ENCODE measurements around the gene LGR5. TPM values are rescaled to one million over a fixed set of nuclear protein-coding genes. Genes with fewer than 3 reads are reported as not detected.

LGR5 gene
- total RNA-seq, 4 donors from 2014 or later: under 0.01 to 34.5 (median 0.43) TPM

- DNase-seq: no peak
- intact Hi-C loops (cut with DNase I; ENCODE audit: low total_unique reads): no loop called here
- Histone ChIP-seq H3K27me3 (no peaks in the 10 kb centered on the region), H3K27ac (no peak overlapping the region), H3K4me1 (no peaks in the 10 kb centered on the region), H3K4me3 (no peak overlapping the region), H3K9me3 (no peaks in the 10 kb centered on the region), H3K36me3 (no peaks in the 10 kb centered on the region)
- TF ChIP-seq POLR2A (IDR thresholded peaks at IDR 0.05): no peak
- TF ChIP-seq CTCF (IDR thresholded peaks at IDR 0.05): no peak
These were observed 8.6 kb downstream of the LGR5 start for GRCh38 chr12:71448150-71448581.

- H3K4me1 ChIP-seq: no peaks in the 10 kb centered on the region
- H3K27ac ChIP-seq: no peak overlapping the region
- H3K9me3 ChIP-seq: no peaks in the 10 kb centered on the region
- H3K27me3 ChIP-seq: no peaks in the 10 kb centered on the region
- TF ChIP-seq CTCF (IDR thresholded peaks at IDR 0.05) (no peak), POLR2A (IDR thresholded peaks at IDR 0.05) (no peak)
- intact Hi-C loops (cut with DNase I; ENCODE audit: low total_unique reads): no loop called here
- H3K4me3 ChIP-seq: no peak overlapping the region
- DNase-seq: no peak
- H3K36me3 ChIP-seq: no peaks in the 10 kb centered on the region
These were observed 9.9 kb downstream of the LGR5 start for GRCh38 chr12:71449373-71450070.

DNA sequence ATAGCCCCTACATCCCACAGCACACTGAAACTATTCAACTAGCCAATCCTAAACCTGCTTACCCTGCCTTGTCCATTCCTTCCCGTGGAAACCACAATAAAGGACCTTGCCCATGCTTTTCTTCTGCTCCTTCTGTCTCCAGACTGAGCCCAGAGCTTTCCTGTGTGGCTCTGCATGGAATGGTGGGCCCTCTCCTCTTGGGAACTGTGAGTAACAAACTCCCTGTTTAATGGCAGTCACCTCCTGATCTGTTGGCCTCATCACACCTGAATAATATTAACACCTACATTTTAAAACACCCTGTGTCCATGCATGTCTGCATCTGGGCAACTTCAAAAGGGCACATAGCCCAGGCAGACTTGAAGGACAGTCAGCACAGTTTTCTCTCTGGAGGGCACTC, 12.4 kb downstream of the LGR5 start:
- Histone ChIP-seq H3K9me3 (no peaks in the 10 kb centered on the region), H3K36me3 (no peaks in the 10 kb centered on the region), H3K4me3 (no peak overlapping the region), H3K4me1 (no peaks in the 10 kb centered on the region), H3K27me3 (peaks cover 0 to 3% of the 10 kb centered on the region in 2 donors), H3K27ac (no peak overlapping the region)
- no peak for TF ChIP-seq CTCF (IDR thresholded peaks at IDR 0.05)
- no peak for TF ChIP-seq POLR2A (IDR thresholded peaks at IDR 0.05)
- no peak for DNase-seq
- intact Hi-C loops (cut with DNase I; ENCODE audit: low total_unique reads): no loop called here

DNA sequence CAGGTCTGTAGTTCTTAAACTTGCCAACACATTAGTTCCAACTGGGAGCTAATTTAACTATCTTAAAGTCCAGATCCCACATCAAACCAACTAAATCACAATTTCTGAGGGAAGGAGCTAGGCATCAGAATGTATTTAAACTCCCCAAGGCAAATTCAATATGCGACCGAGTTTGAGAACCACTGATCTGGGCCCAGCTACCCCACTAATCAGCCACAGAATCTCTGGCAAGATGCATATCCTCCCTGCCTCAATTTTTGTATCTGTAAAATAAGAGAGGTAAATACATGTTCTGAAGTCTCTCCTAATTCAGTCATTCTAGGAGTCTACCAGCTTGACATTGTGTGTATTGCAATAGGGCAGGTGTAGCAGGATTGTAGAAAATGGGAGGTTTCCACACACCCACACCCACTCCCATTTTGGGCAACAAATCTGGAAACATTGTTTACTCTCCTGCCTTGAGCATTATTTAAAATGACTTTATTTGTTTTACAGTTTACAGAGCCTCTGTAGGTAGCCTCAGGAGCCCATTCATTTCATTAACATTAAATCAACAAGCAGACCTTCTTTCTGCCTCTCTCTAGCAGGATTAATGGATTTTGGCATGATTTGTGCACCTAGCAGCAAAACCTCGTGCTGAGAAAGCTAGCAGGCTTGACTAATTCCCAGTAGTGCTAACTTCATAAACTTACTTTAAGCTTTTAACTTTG, 15.6 kb downstream of the LGR5 start:
- intact Hi-C loops (cut with DNase I; ENCODE audit: low total_unique reads): no loop called here
- TF ChIP-seq CTCF (IDR thresholded peaks at IDR 0.05) (no peak), POLR2A (IDR thresholded peaks at IDR 0.05) (no peak)
- H3K9me3 ChIP-seq: no peaks in the 10 kb centered on the region
- no peaks in the 10 kb centered on the region for H3K36me3 ChIP-seq
- DNase-seq: no peak
- no peak overlapping the region for H3K27ac ChIP-seq
- no peaks in the 10 kb centered on the region for H3K4me1 ChIP-seq
- H3K27me3 ChIP-seq: peaks cover 0 to 3% of the 10 kb centered on the region in 2 donors
- no peak overlapping the region for H3K4me3 ChIP-seq

- Histone ChIP-seq H3K4me3 (no peak overlapping the region), H3K4me1 (no peaks in the 10 kb centered on the region), H3K27ac (no peak overlapping the region), H3K36me3 (no peaks in the 10 kb centered on the region), H3K9me3 (no peaks in the 10 kb centered on the region), H3K27me3 (peaks cover 0 to 3% of the 10 kb centered on the region in 2 donors)
- DNase-seq: no peak
- no peak for TF ChIP-seq POLR2A (IDR thresholded peaks at IDR 0.05)
- TF ChIP-seq CTCF (IDR thresholded peaks at IDR 0.05): no peak
- intact Hi-C loops (cut with DNase I; ENCODE audit: low total_unique reads): no loop called here
These were observed 16.7 kb downstream of the LGR5 start for GRCh38 chr12:71456316-71456715.

All from uterus (tissue), 4 donors.